ENCODE measurements around the gene GBE1. TPM values are rescaled to one million over a fixed set of nuclear protein-coding genes. Genes with fewer than 3 reads are reported as not detected.

The GBE1 gene
- total and polyA plus RNA-seq, 11 donors, result 32.3 to 204 (median 95.9) TPM

GRCh38 chr3:81728766-81729544 is 32.5 kb downstream of the GBE1 start:
- DNase-seq (no peak), ATAC-seq (peak in 2 of 4 donors; percentile 38 to 45)
- Histone ChIP-seq H3K27me3 (no peaks in the 10 kb centered on the region), H3K27ac (no peak overlapping the region), H3K4me1 (peaks cover 0 to 59% (median 23%) of the 10 kb centered on the region in 12 donors), H3K4me3 (no peak overlapping the region), H3K36me3 (no peaks in the 10 kb centered on the region), H3K9me3 (no peaks in the 10 kb centered on the region)
- TF ChIP-seq CTCF (IDR thresholded peaks at IDR 0.05) (no peak), POLR2A (IDR thresholded peaks at IDR 0.05) (no peak)
- 73 to 80% (median 75%) methylated on average over 2 of the region's 2 CpGs for WGBS, 4 donors
- intact Hi-C loops (cut with DNase I), result no loop called here

GRCh38 chr3:81726735-81727134 is 34.7 kb downstream of the GBE1 start:
- no peak for TF ChIP-seq CTCF (IDR thresholded peaks at IDR 0.05)
- Histone ChIP-seq H3K4me1 (peaks cover 0 to 61% (median 30%) of the 10 kb centered on the region in 12 donors), H3K27ac (peak overlapping the region in 5 of 12 donors; percentile 12 to 63 (median 32)), H3K27me3 (no peaks in the 10 kb centered on the region), H3K9me3 (no peaks in the 10 kb centered on the region), H3K36me3 (no peaks in the 10 kb centered on the region), H3K4me3 (no peak overlapping the region)
- intact Hi-C loops (cut with DNase I), result no loop called here
- 78 to 92% (median 84%) methylated on average over 6 of the region's 6 CpGs for WGBS, 4 donors
- ATAC-seq, result peak in 3 of 4 donors; percentile 29 to 66 (median 39)
- DNase-seq, result no peak

GRCh38 chr3:81726132-81726531 is 35.3 kb downstream of the GBE1 start:
- WGBS, 4 donors, result 63 to 78% (median 67%) methylated on average over 2 of the region's 2 CpGs
- Histone ChIP-seq H3K4me1 (peaks cover 0 to 61% (median 30%) of the 10 kb centered on the region in 12 donors), H3K4me3 (no peak overlapping the region), H3K27me3 (no peaks in the 10 kb centered on the region), H3K36me3 (no peaks in the 10 kb centered on the region), H3K9me3 (no peaks in the 10 kb centered on the region), H3K27ac (peak overlapping the region in 4 of 12 donors; percentile 30 to 63 (median 40))
- intact Hi-C loops (cut with DNase I), result no loop called here
- ATAC-seq, result peak in 1 of 4 donors; percentile 47
- no peak for DNase-seq
- TF ChIP-seq POLR2A (IDR thresholded peaks at IDR 0.05), result no peak
- no peak for TF ChIP-seq CTCF (IDR thresholded peaks at IDR 0.05)

GRCh38 chr3:81723732-81724313 is 37.6 kb downstream of the GBE1 start:
- H3K36me3 ChIP-seq, result no peaks in the 10 kb centered on the region
- intact Hi-C loops (cut with DNase I), result no loop called here
- peak overlapping the region in 10 of 12 donors; percentile 34 to 72 (median 57) for H3K27ac ChIP-seq
- ATAC-seq (peak; percentile 33 to 74 (median 68)), DNase-seq (no peak)
- H3K4me1 ChIP-seq, result peaks cover 0 to 57% (median 28%) of the 10 kb centered on the region in 12 donors
- H3K27me3 ChIP-seq, result no peaks in the 10 kb centered on the region
- no peaks in the 10 kb centered on the region for H3K9me3 ChIP-seq
- TF ChIP-seq POLR2A (IDR thresholded peaks at IDR 0.05) (no peak), CTCF (IDR thresholded peaks at IDR 0.05) (no peak)
- H3K4me3 ChIP-seq, result peak overlapping the region in 3 of 12 donors; percentile 8 to 27 (median 17)
- 35 to 42% (median 41%) methylated on average over 4 of the region's 4 CpGs for WGBS, 4 donors
